ENCODE results near the gene ZBTB1. TPM values are rescaled to one million over a fixed set of nuclear protein-coding genes. Genes with fewer than 3 reads are reported as not detected.

ZBTB1 gene
- total and polyA plus RNA-seq, 2 donors (not counting 1 experiment from before 2014, with no cell fraction given), result 52.8 to 108 TPM

- H3K27me3 ChIP-seq (replicated peaks in 1 of 4; ENCODE audit: control extremely low read depth in 1 of 4, control insufficient read depth in 3 of 4, insufficient read depth in 4 of 4, low read length in 3 of 4), result no peaks in the 10 kb centered on the region
- H3K79me2 ChIP-seq (ENCODE audit: control insufficient read depth, insufficient read depth, low read length), result peaks cover 80% of the 10 kb centered on the region
- Mint-ChIP-seq H3K27me3 (no peaks in the 10 kb centered on the region), H3K4me1 (peaks cover 68% of the 10 kb centered on the region), H3K4me3 (peak overlapping the region; percentile 95), H3K9me3 (ENCODE audit: insufficient read depth) (no peaks in the 10 kb centered on the region), H3K27ac (peak overlapping the region; percentile 100)
- H3K9me3 ChIP-seq (ENCODE audit: control extremely low read depth in 1 of 3, control insufficient read depth in 2 of 3, insufficient read depth in 1 of 3, low read length in 2 of 3), result no peaks in the 10 kb centered on the region
- H2AFZ ChIP-seq (ENCODE audit: insufficient read depth, low read depth, low read length, poor library complexity, severe bottlenecking), result no peak overlapping the region
- H4K20me1 ChIP-seq (ENCODE audit: control insufficient read depth, insufficient read depth, low read length, poor library complexity, severe bottlenecking), result peaks cover 48% of the 10 kb centered on the region
- peak overlapping the region; percentile 86 for H3K4me2 ChIP-seq (replicated peaks; ENCODE audit: low read depth, low read length, poor library complexity, severe bottlenecking)
- H3K4me1 ChIP-seq (ENCODE audit: control insufficient read depth in 2 of 2, insufficient read depth in 2 of 2, low read length in 2 of 2), result peaks cover 66 to 68% of the 10 kb centered on the region in 2 donors
- H3K4me3 ChIP-seq (ENCODE audit: control extremely low read depth in 1 of 5, extremely low read depth in 1 of 5, insufficient read depth in 1 of 5, low read depth in 2 of 5, low read length in 4 of 5), result peak overlapping the region in 3 of 5 experiments; percentile 3 to 34 (median 31)
- POLR2A ChIA-PET, result no interaction called here
- CTCF ChIA-PET, result interaction anchor here (1.0 kb wide), 1 partner anchor 77 kb away, joined by 4 read pairs; no protein-coding TSS in a partner anchor
- intact Hi-C loops (cut with micrococcal nuclease), result no loop called here
- peak overlapping the region; percentile 99 to 100 for H3K27ac ChIP-seq (ENCODE audit: low read length in 2 of 2)
- TF ChIP-seq CTCF (IDR thresholded peaks at IDR 0.05), result no peak
- no peak for TF ChIP-seq EZH2 (IDR thresholded peaks at IDR 0.05; ENCODE audit: borderline replicate concordance, insufficient read depth, low read depth, low read length, poor library complexity, severe bottlenecking)
- DNase-seq (peak; percentile 65), ATAC-seq (ENCODE audit: low read depth) (no peak)
- no peaks in the 10 kb centered on the region for H3K36me3 ChIP-seq (replicated peaks in 1 of 2; ENCODE audit: control extremely low read depth in 1 of 2, control insufficient read depth in 1 of 2, extremely low read depth in 1 of 2, insufficient read depth in 2 of 2, low read length in 1 of 2)
- peak overlapping the region; percentile 95 for H3K9ac ChIP-seq (ENCODE audit: low read length)
- WGBS (ENCODE audit: insufficient coverage), result no CpG with 5 or more reads among the region's 3 CpGs
These were observed 2.2 kb downstream of the ZBTB1 start for GRCh38 chr14:64506721-64507120.

GRCh38 chr14:64507376-64508156 lies 3.0 kb downstream of the ZBTB1 start:
- Histone ChIP-seq H3K4me2 (replicated peaks; ENCODE audit: low read depth, low read length, poor library complexity, severe bottlenecking) (peak overlapping the region; percentile 86), H3K9ac (ENCODE audit: low read length) (peak overlapping the region; percentile 95), H4K20me1 (ENCODE audit: control insufficient read depth, insufficient read depth, low read length, poor library complexity, severe bottlenecking) (peaks cover 57% of the 10 kb centered on the region), H2AFZ (ENCODE audit: insufficient read depth, low read depth, low read length, poor library complexity, severe bottlenecking) (no peak overlapping the region), H3K79me2 (ENCODE audit: control insufficient read depth, insufficient read depth, low read length) (peaks cover 83% of the 10 kb centered on the region), H3K9me3 (ENCODE audit: control extremely low read depth in 1 of 3, control insufficient read depth in 2 of 3, insufficient read depth in 1 of 3, low read length in 2 of 3) (no peaks in the 10 kb centered on the region), H3K4me3 (ENCODE audit: control extremely low read depth in 1 of 5, extremely low read depth in 1 of 5, insufficient read depth in 1 of 5, low read depth in 2 of 5, low read length in 4 of 5) (peak overlapping the region in 1 of 5 experiments; percentile 8), H3K36me3 (replicated peaks in 1 of 2; ENCODE audit: control extremely low read depth in 1 of 2, control insufficient read depth in 1 of 2, extremely low read depth in 1 of 2, insufficient read depth in 2 of 2, low read length in 1 of 2) (no peaks in the 10 kb centered on the region), H3K27me3 (replicated peaks in 1 of 4; ENCODE audit: control extremely low read depth in 1 of 4, control insufficient read depth in 3 of 4, insufficient read depth in 4 of 4, low read length in 3 of 4) (no peaks in the 10 kb centered on the region), H3K27ac (ENCODE audit: low read length in 2 of 2) (peak overlapping the region; percentile 99 to 100), H3K4me1 (ENCODE audit: control insufficient read depth in 2 of 2, insufficient read depth in 2 of 2, low read length in 2 of 2) (peaks cover 61 to 65% of the 10 kb centered on the region in 2 donors)
- peak overlapping the region; percentile 95 for H3K4me3 Mint-ChIP-seq
- POLR2A ChIA-PET, result no interaction called here
- CTCF ChIA-PET, result interaction anchor here (1.0 to 10.3 kb wide), 5 partner anchors 14 to 164 kb away, joined by 3 to 92 read pairs (median 37); no protein-coding TSS in a partner anchor
- intact Hi-C loops (cut with micrococcal nuclease), result no loop called here
- WGBS (ENCODE audit: insufficient coverage), result 20% methylated on average over 2 of the region's 4 CpGs
- TF ChIP-seq CTCF (IDR thresholded peaks at IDR 0.05) (no peak), EZH2 (IDR thresholded peaks at IDR 0.05; ENCODE audit: borderline replicate concordance, insufficient read depth, low read depth, low read length, poor library complexity, severe bottlenecking) (no peak)
- H3K9me3 Mint-ChIP-seq (ENCODE audit: insufficient read depth), result no peaks in the 10 kb centered on the region
- H3K27ac Mint-ChIP-seq, result peak overlapping the region; percentile 74
- H3K27me3 Mint-ChIP-seq, result no peaks in the 10 kb centered on the region
- ATAC-seq (ENCODE audit: low read depth) (no peak), DNase-seq (no peak)
- peaks cover 65% of the 10 kb centered on the region for H3K4me1 Mint-ChIP-seq

All from B cell (primary cell).